Kidney epithelial cell (primary cell): ENCODE data around the gene OBSCN. TPM values are rescaled to one million over a fixed set of nuclear protein-coding genes. Genes with fewer than 3 reads are reported as not detected.

Experiments
- DNase-seq: peaks from one replicate; pipeline ENCODE4 v3.0.0-alpha.2; 2010; ENCODE audit warnings: low read depth
- H3K27me3 ChIP-seq: 2 replicates; pipeline ENCODE4 v1.6.0; 2011; ENCODE audit warnings: low read length; ENCODE audit not compliant: control insufficient read depth, insufficient read depth
- H3K36me3 ChIP-seq: 2 replicates; pipeline ENCODE4 v1.5.1; 2011; ENCODE audit warnings: low read length; ENCODE audit not compliant: control insufficient read depth, insufficient read depth
- H3K4me3 ChIP-seq: 2 replicates; pipeline ENCODE4 v1.5.1; 2011; ENCODE audit warnings: low read depth, mild to moderate bottlenecking, control low read depth, low read length
- total RNA-seq: library from RNA; depleted of rRNA; stranded (reverse); fragments of >200 nt; gene quantifications from 2 replicates; pipeline ENCODE4 v1.2.3, GENCODE V29; 2015
- TF ChIP-seq, protein P1 (sequence below): IDR thresholded peaks from 2 replicates; pipeline ENCODE4 v1.5.1; 2011; ENCODE audit warnings: mild to moderate bottlenecking, moderate library complexity, low read length, control low read depth, inconsistent platforms; ENCODE audit not compliant: insufficient read depth, poor library complexity, severe bottlenecking

Gene OBSCN
- total RNA-seq, 1 donor from 2014 or later = 13.5 TPM

DNA sequence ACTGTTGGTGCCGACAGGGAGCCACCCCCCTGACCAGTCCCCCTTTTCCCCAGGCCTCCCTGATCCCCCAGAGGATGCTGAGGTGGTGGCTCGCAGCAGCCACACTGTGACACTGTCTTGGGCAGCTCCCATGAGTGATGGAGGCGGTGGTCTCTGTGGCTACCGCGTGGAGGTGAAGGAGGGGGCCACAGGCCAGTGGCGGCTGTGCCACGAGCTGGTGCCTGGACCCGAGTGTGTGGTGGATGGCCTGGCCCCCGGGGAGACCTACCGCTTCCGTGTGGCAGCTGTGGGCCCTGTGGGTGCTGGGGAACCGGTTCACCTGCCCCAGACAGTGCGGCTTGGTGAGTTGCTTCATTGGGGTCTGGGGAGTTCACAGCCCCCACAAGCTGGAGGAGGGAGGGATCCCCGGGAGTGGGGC is 109.6 kb downstream of the OBSCN start:
- no peaks in the 10 kb centered on the region for H3K36me3 ChIP-seq
- H3K27me3 ChIP-seq = peaks cover 6% of the 10 kb centered on the region
- DNase-seq = no peak
- TF ChIP-seq, protein P1, sequence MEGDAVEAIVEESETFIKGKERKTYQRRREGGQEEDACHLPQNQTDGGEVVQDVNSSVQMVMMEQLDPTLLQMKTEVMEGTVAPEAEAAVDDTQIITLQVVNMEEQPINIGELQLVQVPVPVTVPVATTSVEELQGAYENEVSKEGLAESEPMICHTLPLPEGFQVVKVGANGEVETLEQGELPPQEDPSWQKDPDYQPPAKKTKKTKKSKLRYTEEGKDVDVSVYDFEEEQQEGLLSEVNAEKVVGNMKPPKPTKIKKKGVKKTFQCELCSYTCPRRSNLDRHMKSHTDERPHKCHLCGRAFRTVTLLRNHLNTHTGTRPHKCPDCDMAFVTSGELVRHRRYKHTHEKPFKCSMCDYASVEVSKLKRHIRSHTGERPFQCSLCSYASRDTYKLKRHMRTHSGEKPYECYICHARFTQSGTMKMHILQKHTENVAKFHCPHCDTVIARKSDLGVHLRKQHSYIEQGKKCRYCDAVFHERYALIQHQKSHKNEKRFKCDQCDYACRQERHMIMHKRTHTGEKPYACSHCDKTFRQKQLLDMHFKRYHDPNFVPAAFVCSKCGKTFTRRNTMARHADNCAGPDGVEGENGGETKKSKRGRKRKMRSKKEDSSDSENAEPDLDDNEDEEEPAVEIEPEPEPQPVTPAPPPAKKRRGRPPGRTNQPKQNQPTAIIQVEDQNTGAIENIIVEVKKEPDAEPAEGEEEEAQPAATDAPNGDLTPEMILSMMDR = no peak
- no peak overlapping the region for H3K4me3 ChIP-seq

DNA sequence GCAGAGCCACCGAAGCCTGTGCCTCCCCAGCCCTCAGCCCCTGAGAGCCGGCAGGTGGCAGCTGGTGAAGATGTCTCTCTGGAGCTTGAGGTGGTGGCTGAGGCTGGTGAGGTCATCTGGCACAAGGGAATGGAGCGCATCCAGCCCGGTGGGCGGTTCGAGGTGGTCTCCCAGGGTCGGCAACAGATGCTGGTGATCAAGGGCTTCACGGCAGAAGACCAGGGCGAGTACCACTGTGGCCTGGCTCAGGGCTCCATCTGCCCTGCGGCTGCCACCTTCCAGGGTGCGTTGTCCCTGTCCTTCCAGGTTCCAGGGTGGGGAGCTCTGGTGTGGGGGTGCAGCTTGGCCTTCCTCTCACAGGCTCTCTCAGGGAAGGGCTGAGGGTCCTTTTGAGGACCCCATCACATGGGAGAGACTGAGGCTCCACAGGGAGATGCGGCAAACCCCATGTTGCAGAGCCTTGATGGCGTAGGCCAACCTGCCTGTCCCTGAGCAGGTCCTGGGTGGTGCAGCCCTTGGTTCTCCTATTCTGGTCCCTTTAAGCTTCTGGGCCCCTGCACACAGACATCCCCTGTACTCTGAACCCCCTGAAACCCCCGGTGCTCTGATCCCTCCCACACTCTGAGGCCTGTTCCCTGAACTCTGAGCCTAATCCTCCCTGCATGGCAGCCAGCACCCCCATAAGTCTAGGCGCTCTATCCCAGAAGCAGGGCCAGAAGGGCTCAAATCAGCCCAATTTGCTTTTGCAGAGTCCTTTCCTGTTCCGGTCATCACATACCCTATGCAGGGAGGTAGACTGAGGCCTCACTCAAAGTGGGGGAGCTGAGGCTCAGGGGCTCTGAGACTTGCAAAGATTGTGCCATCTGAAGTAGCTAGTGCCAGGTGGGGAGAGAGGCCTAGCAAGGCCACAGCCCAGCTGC is 110.3 kb downstream of the OBSCN start:
- no peaks in the 10 kb centered on the region for H3K36me3 ChIP-seq
- peaks cover 6% of the 10 kb centered on the region for H3K27me3 ChIP-seq
- TF ChIP-seq, protein P1 = no peak
- no peak for DNase-seq
- no peak overlapping the region for H3K4me3 ChIP-seq

- DNase-seq = no peak
- Histone ChIP-seq H3K27me3 (peaks cover 6% of the 10 kb centered on the region), H3K36me3 (no peaks in the 10 kb centered on the region), H3K4me3 (no peak overlapping the region)
- TF ChIP-seq, protein P1 = no peak
These were observed 111.0 kb downstream of the OBSCN start for GRCh38 chr1:228318823-228319241.

- Histone ChIP-seq H3K4me3 (no peak overlapping the region), H3K27me3 (peaks cover 6% of the 10 kb centered on the region), H3K36me3 (no peaks in the 10 kb centered on the region)
- no peak for DNase-seq
- TF ChIP-seq, protein P1 = no peak
These were observed 111.7 kb downstream of the OBSCN start for GRCh38 chr1:228319352-228320088.

- no peak for DNase-seq
- TF ChIP-seq, protein P1 = no peak
- H3K4me3 ChIP-seq = no peak overlapping the region
- H3K36me3 ChIP-seq = no peaks in the 10 kb centered on the region
- peaks cover 5% of the 10 kb centered on the region for H3K27me3 ChIP-seq
These were observed 112.5 kb downstream of the OBSCN start for GRCh38 chr1:228320394-228320793.
